Muscle of leg (tissue), 11 donors: ENCODE measurements around the gene DOCK2. TPM values are rescaled to one million over a fixed set of nuclear protein-coding genes. Genes with fewer than 3 reads are reported as not detected.

Experiments
- DNase-seq: peaks from one replicate; pipeline ENCODE4 v3.0.0; 2013
- H3K27ac ChIP-seq: one replicate; pipeline ENCODE4 v1.5.1; 2013; ENCODE audit warnings: mild to moderate bottlenecking, low read length, control low read depth
- H3K27me3 ChIP-seq: one replicate; pipeline ENCODE4 v1.6.1; 2013; ENCODE audit warnings: low read length; ENCODE audit not compliant: control insufficient read depth, insufficient read depth
- H3K36me3 ChIP-seq: one replicate; pipeline ENCODE4 v1.6.1; 2013; ENCODE audit warnings: low read length; ENCODE audit not compliant: control insufficient read depth, insufficient read depth
- H3K4me1 ChIP-seq: one replicate; pipeline ENCODE4 v1.6.1; 2013; ENCODE audit warnings: low read length; ENCODE audit not compliant: control insufficient read depth, insufficient read depth
- H3K4me3 ChIP-seq: one replicate; pipeline ENCODE4 v1.5.1; 2013; ENCODE audit warnings: low read length, control low read depth
- H3K9me3 ChIP-seq: replicated peaks from 2 replicates; pipeline ENCODE4 v1.6.1; 2013; ENCODE audit warnings: low read depth, low read length; ENCODE audit not compliant: control insufficient read depth
- WGBS: methylation state at CpG from one replicate; pipeline ENCODE4 v1.1.5; 2013; ENCODE audit warnings: missing lambda C conversion rate; ENCODE audit not compliant: insufficient coverage; 5-methylcytosine and 5-hydroxymethylcytosine counted together
- polyA plus RNA-seq, 8 donors: library from polyadenylated mRNA; unstranded; fragments of 120-200 nt; gene quantifications; one replicate each; pipeline versions ENCODE4 v1.2.1 to v1.2.3, GENCODE V29; 2013; ENCODE audit warnings: inconsistent platforms in 1 of 8, low replicate concordance in 1 of 8; ENCODE audit not compliant: insufficient read length in 8 of 8, insufficient read depth in 1 of 8
- total RNA-seq: library from RNA; stranded (reverse); fragments of 120-200 nt; gene quantifications from one replicate; pipeline ENCODE4 v1.2.4, GENCODE V29; 2013

The DOCK2 gene
- total and polyA plus RNA-seq, 9 donors, result 3.4 to 4.5 (median 3.8) TPM

GRCh38 chr5:169999621-170000020 lies 362.5 kb downstream of the DOCK2 start:
- DNase-seq, result no peak
- WGBS, result 90% methylated on average over 3 of the region's 3 CpGs
- Histone ChIP-seq H3K4me1 (no peaks in the 10 kb centered on the region), H3K27me3 (no peaks in the 10 kb centered on the region), H3K27ac (no peak overlapping the region), H3K36me3 (no peaks in the 10 kb centered on the region), H3K4me3 (no peak overlapping the region), H3K9me3 (no peaks in the 10 kb centered on the region)

GRCh38 chr5:170000155-170000554 lies 363.1 kb downstream of the DOCK2 start:
- Histone ChIP-seq H3K27me3 (no peaks in the 10 kb centered on the region), H3K9me3 (no peaks in the 10 kb centered on the region), H3K27ac (no peak overlapping the region), H3K4me3 (no peak overlapping the region), H3K4me1 (no peaks in the 10 kb centered on the region), H3K36me3 (no peaks in the 10 kb centered on the region)
- WGBS, result 83% methylated on average over 1 of the region's 2 CpGs
- no peak for DNase-seq

GRCh38 chr5:170006021-170006420 lies 368.9 kb downstream of the DOCK2 start:
- peak; percentile 51 for DNase-seq
- H3K36me3 ChIP-seq, result no peaks in the 10 kb centered on the region
- no peak overlapping the region for H3K27ac ChIP-seq
- 37% methylated on average over 4 of the region's 6 CpGs for WGBS
- H3K9me3 ChIP-seq, result no peaks in the 10 kb centered on the region
- no peak overlapping the region for H3K4me3 ChIP-seq
- H3K4me1 ChIP-seq, result peaks cover 2% of the 10 kb centered on the region
- no peaks in the 10 kb centered on the region for H3K27me3 ChIP-seq

- DNase-seq, result peak; percentile 48
- no peaks in the 10 kb centered on the region for H3K36me3 ChIP-seq
- WGBS, result 33% methylated on average over 2 of the region's 6 CpGs
- no peak overlapping the region for H3K4me3 ChIP-seq
- no peak overlapping the region for H3K27ac ChIP-seq
- H3K4me1 ChIP-seq, result peaks cover 2% of the 10 kb centered on the region
- no peaks in the 10 kb centered on the region for H3K27me3 ChIP-seq
- no peaks in the 10 kb centered on the region for H3K9me3 ChIP-seq
Observed at GRCh38 chr5:170008376-170008775, 371.3 kb downstream of the DOCK2 start.

GRCh38 chr5:170010595-170010994 lies 373.5 kb downstream of the DOCK2 start:
- DNase-seq, result peak; percentile 12
- H3K36me3 ChIP-seq, result no peaks in the 10 kb centered on the region
- H3K9me3 ChIP-seq, result no peaks in the 10 kb centered on the region
- H3K4me3 ChIP-seq, result no peak overlapping the region
- WGBS, result 43% methylated on average over 2 of the region's 4 CpGs
- H3K27me3 ChIP-seq, result peaks cover 5% of the 10 kb centered on the region
- H3K4me1 ChIP-seq, result peaks cover 2% of the 10 kb centered on the region
- no peak overlapping the region for H3K27ac ChIP-seq

- Histone ChIP-seq H3K36me3 (no peaks in the 10 kb centered on the region), H3K4me1 (peaks cover 2% of the 10 kb centered on the region), H3K27ac (no peak overlapping the region), H3K9me3 (no peaks in the 10 kb centered on the region), H3K4me3 (no peak overlapping the region), H3K27me3 (peaks cover 5% of the 10 kb centered on the region)
- no peak for DNase-seq
- whole genome bisulfite sequencing, result 86% methylated on average over 1 of the region's 2 CpGs
Observed at GRCh38 chr5:170011751-170012150, 374.7 kb downstream of the DOCK2 start.

GRCh38 chr5:170012622-170013021 lies 375.5 kb downstream of the DOCK2 start:
- Histone ChIP-seq H3K27ac (no peak overlapping the region), H3K27me3 (peaks cover 5% of the 10 kb centered on the region), H3K4me1 (peaks cover 2% of the 10 kb centered on the region), H3K4me3 (no peak overlapping the region), H3K36me3 (no peaks in the 10 kb centered on the region), H3K9me3 (no peaks in the 10 kb centered on the region)
- 32% methylated on average over 9 of the region's 11 CpGs for WGBS
- DNase-seq, result no peak

GRCh38 chr5:170020423-170020822 lies 383.3 kb downstream of the DOCK2 start:
- H3K4me1 ChIP-seq, result no peaks in the 10 kb centered on the region
- no peaks in the 10 kb centered on the region for H3K9me3 ChIP-seq
- WGBS, result no CpG with 5 or more reads among the region's 3 CpGs
- DNase-seq, result no peak
- no peak overlapping the region for H3K4me3 ChIP-seq
- peaks cover 3% of the 10 kb centered on the region for H3K27me3 ChIP-seq
- H3K27ac ChIP-seq, result no peak overlapping the region
- H3K36me3 ChIP-seq, result no peaks in the 10 kb centered on the region

GRCh38 chr5:170021506-170021905 lies 384.4 kb downstream of the DOCK2 start:
- Histone ChIP-seq H3K27ac (no peak overlapping the region), H3K4me3 (no peak overlapping the region), H3K4me1 (no peaks in the 10 kb centered on the region), H3K36me3 (no peaks in the 10 kb centered on the region), H3K9me3 (no peaks in the 10 kb centered on the region), H3K27me3 (peaks cover 3% of the 10 kb centered on the region)
- no peak for DNase-seq
- WGBS, result 73% methylated on average over 7 of the region's 8 CpGs

GRCh38 chr5:170025853-170026252 lies 388.8 kb downstream of the DOCK2 start:
- Histone ChIP-seq H3K36me3 (no peaks in the 10 kb centered on the region), H3K4me1 (no peaks in the 10 kb centered on the region)

GRCh38 chr5:170028124-170028523 lies 391.0 kb downstream of the DOCK2 start:
- H3K4me1 ChIP-seq, result no peaks in the 10 kb centered on the region
- no peaks in the 10 kb centered on the region for H3K27me3 ChIP-seq
- no peak overlapping the region for H3K4me3 ChIP-seq
- no peak for DNase-seq
- H3K9me3 ChIP-seq, result no peaks in the 10 kb centered on the region
- no peak overlapping the region for H3K27ac ChIP-seq
- 100% methylated on average over 1 of the region's 2 CpGs for WGBS
- H3K36me3 ChIP-seq, result no peaks in the 10 kb centered on the region

More at GRCh38 chr5:170025853-170026252, 388.8 kb downstream of the DOCK2 start:
- no peak overlapping the region for H3K27ac ChIP-seq
- H3K9me3 ChIP-seq, result no peaks in the 10 kb centered on the region
- WGBS, result 83% methylated on average over 8 of the region's 8 CpGs
- no peaks in the 10 kb centered on the region for H3K27me3 ChIP-seq
- no peak for DNase-seq
- no peak overlapping the region for H3K4me3 ChIP-seq
